ENCODE measurements around the gene LGI1.

The LGI1 gene

DNA sequence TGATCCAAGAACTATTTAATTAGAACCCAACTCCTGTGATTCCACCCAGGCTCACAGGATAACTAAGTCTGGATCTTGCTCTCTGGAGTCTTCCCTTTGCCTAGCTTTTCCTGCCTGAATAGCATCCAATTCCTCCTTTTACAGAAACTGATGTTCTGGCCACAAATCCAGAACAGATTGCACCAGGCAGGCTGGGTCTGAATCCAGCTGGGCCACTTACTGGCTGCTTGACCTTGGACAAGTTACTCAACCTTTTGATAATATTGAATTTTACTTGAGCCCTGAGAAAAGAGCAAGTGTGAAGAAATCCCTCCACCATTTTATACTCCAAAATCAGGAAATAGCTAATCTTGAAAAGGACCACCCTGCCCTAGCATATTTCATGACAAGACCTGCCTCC lies 80.5 kb downstream of the LGI1 start:
- no peaks in the 10 kb centered on the region for H3K36me3 ChIP-seq (ENCODE audit: low read length)
- H3K27ac ChIP-seq (ENCODE audit: low read depth, low read length): no peak overlapping the region
- no peaks in the 10 kb centered on the region for H3K9me2 ChIP-seq (replicated peaks; ENCODE audit: insufficient read depth, low read length)
- H3K9me3 ChIP-seq (ENCODE audit: insufficient read depth, low read length): no peaks in the 10 kb centered on the region
- H3K4me3 ChIP-seq (ENCODE audit: insufficient read depth, low read length, poor library complexity, severe bottlenecking): no peak overlapping the region
- H3K9ac ChIP-seq (ENCODE audit: low read length): no peak overlapping the region
- H3K79me2 ChIP-seq (ENCODE audit: insufficient read depth, low read length): no peaks in the 10 kb centered on the region
- no peaks in the 10 kb centered on the region for H3F3A ChIP-seq (ENCODE audit: insufficient read depth)
- no peak overlapping the region for H2AFZ ChIP-seq (ENCODE audit: low read depth, low read length, severe bottlenecking)
- TF ChIP-seq EZH2phosphoT487 (conservative IDR thresholded peaks at IDR 0.05; ENCODE audit: low read length): no peak
- TF ChIP-seq, protein P1, sequence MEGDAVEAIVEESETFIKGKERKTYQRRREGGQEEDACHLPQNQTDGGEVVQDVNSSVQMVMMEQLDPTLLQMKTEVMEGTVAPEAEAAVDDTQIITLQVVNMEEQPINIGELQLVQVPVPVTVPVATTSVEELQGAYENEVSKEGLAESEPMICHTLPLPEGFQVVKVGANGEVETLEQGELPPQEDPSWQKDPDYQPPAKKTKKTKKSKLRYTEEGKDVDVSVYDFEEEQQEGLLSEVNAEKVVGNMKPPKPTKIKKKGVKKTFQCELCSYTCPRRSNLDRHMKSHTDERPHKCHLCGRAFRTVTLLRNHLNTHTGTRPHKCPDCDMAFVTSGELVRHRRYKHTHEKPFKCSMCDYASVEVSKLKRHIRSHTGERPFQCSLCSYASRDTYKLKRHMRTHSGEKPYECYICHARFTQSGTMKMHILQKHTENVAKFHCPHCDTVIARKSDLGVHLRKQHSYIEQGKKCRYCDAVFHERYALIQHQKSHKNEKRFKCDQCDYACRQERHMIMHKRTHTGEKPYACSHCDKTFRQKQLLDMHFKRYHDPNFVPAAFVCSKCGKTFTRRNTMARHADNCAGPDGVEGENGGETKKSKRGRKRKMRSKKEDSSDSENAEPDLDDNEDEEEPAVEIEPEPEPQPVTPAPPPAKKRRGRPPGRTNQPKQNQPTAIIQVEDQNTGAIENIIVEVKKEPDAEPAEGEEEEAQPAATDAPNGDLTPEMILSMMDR (IDR thresholded peaks at IDR 0.05; ENCODE audit: insufficient read depth, low read length, poor library complexity, severe bottlenecking): no peak
- H4K20me1 ChIP-seq (ENCODE audit: low read depth, low read length): no peaks in the 10 kb centered on the region
- H3K27me3 ChIP-seq (ENCODE audit: low read length): no peaks in the 10 kb centered on the region
- H3K4me2 ChIP-seq (ENCODE audit: low read depth, low read length, poor library complexity, severe bottlenecking): no peak overlapping the region

DNA sequence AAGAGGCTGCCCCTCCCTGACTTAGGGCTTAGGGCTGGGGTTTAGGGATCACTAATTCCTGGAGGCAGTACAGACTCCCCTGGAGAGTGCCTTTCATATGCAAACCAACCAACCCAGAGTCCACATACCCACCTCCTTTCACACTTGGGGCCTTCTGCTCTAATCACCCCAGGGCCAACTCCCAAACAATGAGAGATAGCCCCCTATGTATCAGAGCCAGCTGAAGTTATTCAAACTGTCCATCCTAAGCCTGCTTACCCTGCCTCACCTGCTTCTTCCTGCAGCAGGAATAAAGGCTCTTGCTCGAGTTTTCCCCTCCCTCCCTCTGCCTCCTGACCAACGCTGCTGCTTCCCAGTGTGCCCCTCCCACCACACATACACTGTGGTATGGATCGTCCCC lies 84.2 kb downstream of the LGI1 start:
- Histone ChIP-seq H2AFZ (ENCODE audit: low read depth, low read length, severe bottlenecking) (no peak overlapping the region), H3K79me2 (ENCODE audit: insufficient read depth, low read length) (no peaks in the 10 kb centered on the region), H3K27ac (ENCODE audit: low read depth, low read length) (no peak overlapping the region), H3K36me3 (ENCODE audit: low read length) (no peaks in the 10 kb centered on the region), H3K4me2 (ENCODE audit: low read depth, low read length, poor library complexity, severe bottlenecking) (no peak overlapping the region), H3K27me3 (ENCODE audit: low read length) (no peaks in the 10 kb centered on the region), H3K9me3 (ENCODE audit: insufficient read depth, low read length) (no peaks in the 10 kb centered on the region), H3F3A (ENCODE audit: insufficient read depth) (no peaks in the 10 kb centered on the region), H4K20me1 (ENCODE audit: low read depth, low read length) (no peaks in the 10 kb centered on the region), H3K9me2 (replicated peaks; ENCODE audit: insufficient read depth, low read length) (no peaks in the 10 kb centered on the region), H3K9ac (ENCODE audit: low read length) (no peak overlapping the region), H3K4me3 (ENCODE audit: insufficient read depth, low read length, poor library complexity, severe bottlenecking) (no peak overlapping the region)
- TF ChIP-seq EZH2phosphoT487 (conservative IDR thresholded peaks at IDR 0.05; ENCODE audit: low read length): no peak
- TF ChIP-seq, protein P1 (IDR thresholded peaks at IDR 0.05; ENCODE audit: insufficient read depth, low read length, poor library complexity, severe bottlenecking): no peak

DNA sequence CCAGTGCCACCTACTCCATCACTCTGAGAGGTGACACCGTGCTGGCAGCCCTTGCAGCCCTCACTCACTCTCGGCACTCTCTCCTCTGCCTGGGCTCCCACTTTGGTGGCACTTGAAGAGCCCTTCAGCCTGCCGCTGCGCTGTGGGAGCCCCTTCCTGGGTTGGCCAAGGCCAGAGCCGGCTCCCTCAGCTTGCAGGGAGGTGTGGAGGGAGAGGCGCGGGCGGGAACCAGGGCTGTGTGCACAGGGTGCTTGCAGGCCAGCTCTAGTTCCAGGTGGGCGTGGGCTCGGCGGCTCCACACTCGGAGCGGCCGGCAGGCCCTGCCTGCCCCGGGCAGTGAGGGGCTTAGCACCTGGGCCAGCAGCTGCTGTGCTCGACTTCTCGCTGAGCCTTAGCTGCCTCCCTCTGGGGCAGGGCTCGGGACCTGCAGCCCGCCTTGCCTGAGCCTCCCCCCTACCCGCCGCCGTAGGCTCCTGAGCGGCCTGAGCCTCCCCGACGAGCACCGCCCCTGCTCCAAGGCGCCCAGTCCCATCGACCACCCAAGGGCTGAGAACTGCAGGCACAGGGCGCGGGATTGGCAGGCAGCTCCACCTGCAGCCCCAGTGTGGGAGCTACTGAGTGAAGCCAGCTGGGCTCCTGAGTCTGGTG lies 87.4 kb downstream of the LGI1 start:
- Histone ChIP-seq H3K4me2 (ENCODE audit: low read depth, low read length, poor library complexity, severe bottlenecking) (no peak overlapping the region), H3F3A (ENCODE audit: insufficient read depth) (no peaks in the 10 kb centered on the region), H3K79me2 (ENCODE audit: insufficient read depth, low read length) (no peaks in the 10 kb centered on the region), H2AFZ (ENCODE audit: low read depth, low read length, severe bottlenecking) (no peak overlapping the region), H3K9ac (ENCODE audit: low read length) (no peak overlapping the region), H3K36me3 (ENCODE audit: low read length) (no peaks in the 10 kb centered on the region), H3K9me3 (ENCODE audit: insufficient read depth, low read length) (no peaks in the 10 kb centered on the region), H4K20me1 (ENCODE audit: low read depth, low read length) (no peaks in the 10 kb centered on the region), H3K9me2 (replicated peaks; ENCODE audit: insufficient read depth, low read length) (no peaks in the 10 kb centered on the region), H3K27ac (ENCODE audit: low read depth, low read length) (no peak overlapping the region), H3K4me3 (ENCODE audit: insufficient read depth, low read length, poor library complexity, severe bottlenecking) (no peak overlapping the region), H3K27me3 (ENCODE audit: low read length) (no peaks in the 10 kb centered on the region)
- TF ChIP-seq, protein P1 (IDR thresholded peaks at IDR 0.05; ENCODE audit: insufficient read depth, low read length, poor library complexity, severe bottlenecking): no peak
- no peak for TF ChIP-seq EZH2phosphoT487 (conservative IDR thresholded peaks at IDR 0.05; ENCODE audit: low read length)

All from SU-DHL-6 (cell line).